Activated T-helper 1 cell treated with anti-CD3 and anti-CD28 coated beads, Interleukin-12 subunit alpha, Interleukin-12 subunit beta, Interleukin-2, Interleukin-4 antibody, amounts not matched to agents 30 ng/mL and 10 ng/mL and 1 ng/mL, durations not matched to agents 14 hours and 24 hours and 36 hours (primary cell): Measurements from ENCODE around the gene TRMT2A. TPM values are rescaled to one million over a fixed set of nuclear protein-coding genes. Genes with fewer than 3 reads are reported as not detected.

ENCODE experiments used
- DNase-seq: peaks from one replicate; pipeline ENCODE4 v3.0.0; 2021; ENCODE audit warnings: low spot score
- H3K27ac Mint-ChIP-seq: one replicate; pipeline ENCODE4 v1.8.0; 2021; ENCODE audit warnings: mild to moderate bottlenecking, mixed read lengths
- H3K27me3 Mint-ChIP-seq: one replicate; pipeline ENCODE4 v1.8.0; 2022; ENCODE audit warnings: mild to moderate bottlenecking, moderate library complexity, mixed read lengths; ENCODE audit not compliant: insufficient read depth
- H3K36me3 Mint-ChIP-seq: one replicate; pipeline ENCODE4 v1.8.0; 2021; ENCODE audit warnings: low read depth, mixed read lengths
- H3K4me1 Mint-ChIP-seq: one replicate; pipeline ENCODE4 v1.8.0; 2021; ENCODE audit warnings: low read depth, mixed read lengths
- H3K4me3 Mint-ChIP-seq: one replicate; pipeline ENCODE4 v1.8.0; 2021; ENCODE audit warnings: mild to moderate bottlenecking, moderate library complexity, mixed read lengths
- H3K9me3 Mint-ChIP-seq: one replicate; pipeline ENCODE4 v1.8.0; 2021; ENCODE audit warnings: mixed read lengths
- intact Hi-C: fragments of 100-400 bp; cut with micrococcal nuclease; formaldehyde crosslinking; loops from one replicate; pipeline ENCODE4 v1.15.1; 2024
- total RNA-seq: library from RNA; stranded (reverse); gene quantifications from 2 replicates; pipeline ENCODE4 v1.2.3, GENCODE V29; 2022

TRMT2A gene
- total RNA-seq, 1 donor from 2014 or later = 142 TPM

DNA sequence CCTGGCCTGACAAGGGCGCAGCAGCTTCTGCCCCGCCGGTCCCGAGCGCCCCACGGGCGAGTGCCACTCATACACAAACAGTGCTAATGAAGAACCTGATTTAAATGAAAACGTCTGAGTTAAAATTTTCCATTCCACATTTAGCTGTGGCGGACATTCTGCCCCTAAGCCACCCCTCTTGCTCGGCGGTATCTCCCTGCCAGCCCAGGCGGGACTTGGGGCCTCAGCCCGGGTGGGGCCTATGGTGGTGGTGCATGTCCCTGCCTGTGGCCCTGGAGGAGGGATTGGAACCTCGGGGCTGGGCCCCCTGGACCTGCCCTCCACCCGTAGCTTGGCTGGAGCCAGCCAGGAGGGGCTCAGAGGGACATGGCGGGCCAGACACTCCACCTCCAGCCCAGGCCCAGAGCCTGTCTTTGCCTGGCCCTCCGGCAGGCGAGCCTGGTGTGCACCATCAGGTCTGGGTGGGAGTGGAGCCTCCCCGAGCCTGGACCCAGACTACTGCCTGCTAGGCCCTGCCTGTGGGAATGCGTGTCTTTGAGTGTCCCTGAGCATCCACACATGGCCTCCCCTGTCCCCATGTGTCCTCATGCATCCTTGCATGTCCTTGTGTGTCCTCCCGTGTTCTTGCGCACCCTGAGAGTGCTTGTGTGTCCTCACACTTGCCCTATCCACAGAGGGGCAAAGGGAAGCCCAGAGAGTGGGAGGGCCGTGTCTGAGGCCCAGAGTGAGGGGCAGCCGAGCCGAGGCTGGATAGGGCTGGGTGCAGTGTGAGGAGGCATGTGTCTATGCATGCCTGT lies 19.0 kb upstream of the TRMT2A start:
- DNase-seq = no peak
- H3K36me3 Mint-ChIP-seq = no peaks in the 10 kb centered on the region
- intact Hi-C loops = no loop called here
- no peaks in the 10 kb centered on the region for H3K27me3 Mint-ChIP-seq
- peak overlapping the region; percentile 16 for H3K27ac Mint-ChIP-seq
- no peaks in the 10 kb centered on the region for H3K9me3 Mint-ChIP-seq
- peaks cover 10% of the 10 kb centered on the region for H3K4me1 Mint-ChIP-seq
- no peak overlapping the region for H3K4me3 Mint-ChIP-seq

DNA sequence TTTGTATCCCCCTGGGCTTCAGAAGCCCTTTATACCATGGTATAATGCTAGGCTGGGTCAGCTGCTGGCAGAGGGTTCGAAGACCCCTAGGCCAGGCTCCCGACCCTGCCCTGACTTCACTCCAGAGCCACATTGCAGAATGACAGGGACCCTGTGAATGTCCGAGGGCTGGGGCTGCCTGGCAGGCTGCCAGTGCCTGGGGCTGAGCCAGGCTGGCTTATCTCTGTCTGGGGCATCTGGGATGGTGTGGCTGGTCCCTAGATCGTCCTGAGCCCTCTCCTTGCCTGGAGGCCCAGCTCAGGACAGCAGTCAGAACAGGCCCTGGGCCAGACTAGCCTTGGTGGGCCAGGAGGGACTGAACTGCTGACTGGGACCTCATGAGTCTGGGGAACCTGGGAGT lies 18.2 kb upstream of the TRMT2A start:
- no peak for DNase-seq
- Mint-ChIP-seq H3K36me3 (no peaks in the 10 kb centered on the region), H3K9me3 (no peaks in the 10 kb centered on the region), H3K4me3 (no peak overlapping the region), H3K4me1 (peaks cover 10% of the 10 kb centered on the region), H3K27ac (no peak overlapping the region), H3K27me3 (no peaks in the 10 kb centered on the region)
- intact Hi-C loops = no loop called here

DNA sequence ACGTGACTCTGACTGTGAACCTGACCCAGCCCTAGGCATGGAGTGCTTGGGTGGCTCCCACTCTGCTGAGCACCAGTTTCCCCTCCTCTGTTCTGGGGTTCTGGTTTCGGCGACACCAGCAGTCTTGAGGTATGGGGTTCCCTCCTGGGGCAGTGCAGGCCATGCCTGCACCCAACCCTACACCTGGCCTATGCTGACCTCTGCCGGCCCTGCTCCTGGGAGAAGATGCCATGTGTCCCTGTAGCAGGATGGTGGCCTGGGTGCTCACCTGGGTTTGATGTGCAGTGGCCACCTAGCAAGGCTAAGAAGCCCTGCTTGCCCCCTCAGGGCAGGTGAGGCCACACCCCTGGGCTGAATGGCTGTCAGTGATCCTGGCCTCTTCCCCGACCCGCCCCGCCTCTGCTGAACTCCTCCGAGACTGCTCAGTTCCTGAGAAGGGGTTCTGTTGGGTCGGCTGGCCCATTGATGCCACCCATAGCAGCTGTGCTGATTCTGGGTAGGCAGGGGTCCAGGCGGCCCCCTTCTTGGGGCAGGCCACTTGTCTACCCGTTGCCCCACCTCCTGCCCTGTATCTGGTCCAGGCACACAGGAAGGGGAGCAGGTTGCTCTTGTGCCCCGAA lies 17.0 kb upstream of the TRMT2A start:
- DNase-seq = no peak
- Mint-ChIP-seq H3K4me3 (peak overlapping the region; percentile 76), H3K9me3 (no peaks in the 10 kb centered on the region), H3K36me3 (no peaks in the 10 kb centered on the region), H3K27me3 (no peaks in the 10 kb centered on the region), H3K27ac (no peak overlapping the region), H3K4me1 (peaks cover 10% of the 10 kb centered on the region)
- intact Hi-C loops = no loop called here

DNA sequence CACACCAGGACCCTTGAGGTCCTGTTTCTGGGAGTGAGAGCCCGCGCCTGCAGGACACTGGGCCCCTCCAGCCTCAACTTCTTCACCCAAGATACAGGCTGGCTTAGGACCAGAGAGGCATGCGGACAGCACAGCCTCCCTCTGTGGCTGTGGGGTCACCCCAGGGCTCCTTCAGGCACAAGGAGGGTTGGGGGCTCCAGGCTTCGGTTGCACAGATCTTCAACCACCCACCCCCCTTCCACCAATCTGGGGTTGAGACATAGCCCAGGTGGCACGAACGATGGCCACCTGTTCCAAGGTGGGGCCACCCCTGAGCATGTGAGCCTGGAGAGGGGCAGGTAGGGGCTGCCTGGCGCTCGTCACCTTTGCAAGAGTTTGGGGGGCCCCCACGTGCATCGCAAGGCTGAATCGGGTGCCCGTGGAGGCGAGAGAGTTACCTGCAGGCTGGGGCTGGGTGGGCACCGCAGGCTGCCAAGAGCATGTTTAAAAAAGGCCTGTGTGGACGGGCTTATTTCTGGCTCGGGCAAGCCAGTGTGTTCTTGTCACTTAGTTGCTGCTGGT lies 15.7 kb upstream of the TRMT2A start:
- Mint-ChIP-seq H3K27ac (peak overlapping the region; percentile 7), H3K4me3 (peak overlapping the region; percentile 78), H3K4me1 (peaks cover 10% of the 10 kb centered on the region), H3K9me3 (no peaks in the 10 kb centered on the region), H3K36me3 (no peaks in the 10 kb centered on the region), H3K27me3 (no peaks in the 10 kb centered on the region)
- intact Hi-C loops = no loop called here
- DNase-seq = no peak

DNA sequence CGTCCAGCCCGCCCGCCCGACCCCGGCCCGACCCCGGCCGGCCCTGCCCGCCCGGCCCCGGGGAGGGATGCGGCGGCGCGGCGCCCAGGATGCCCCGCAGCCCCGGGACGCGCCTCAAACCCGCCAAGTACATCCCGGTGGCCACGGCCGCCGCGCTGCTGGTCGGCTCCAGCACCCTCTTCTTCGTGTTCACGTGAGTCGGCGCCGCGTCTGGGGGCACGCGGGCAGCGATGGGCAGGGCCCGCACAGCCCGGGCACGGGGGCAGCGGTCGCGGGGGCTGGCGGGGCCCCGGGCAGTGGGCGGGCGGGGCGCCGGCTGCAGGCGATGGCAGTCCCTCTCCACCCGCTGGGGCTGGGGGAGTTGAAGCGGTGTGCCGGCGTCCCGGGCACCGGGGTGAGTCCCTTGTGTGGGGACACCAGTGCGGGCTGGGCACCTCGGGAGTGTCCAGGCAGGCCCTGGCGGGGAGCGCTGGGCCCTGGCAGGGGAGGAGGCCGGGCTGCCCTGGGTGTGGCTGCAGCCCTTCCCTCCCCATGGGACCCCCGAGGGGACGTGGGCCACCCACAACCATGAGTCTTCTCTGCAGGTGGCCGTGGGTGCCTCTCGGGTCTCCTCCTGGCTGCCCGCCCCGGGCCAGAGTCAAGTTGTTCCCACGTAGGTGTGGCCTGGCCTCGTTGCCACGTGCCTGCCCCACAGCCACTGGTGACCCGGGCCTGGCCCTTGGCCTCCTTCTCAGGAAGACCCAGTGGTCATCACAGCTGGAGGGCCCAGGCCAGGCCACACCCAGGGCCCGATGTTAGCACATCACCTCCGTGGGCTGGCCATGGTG lies 15.0 kb upstream of the TRMT2A start:
- Mint-ChIP-seq H3K27me3 (no peaks in the 10 kb centered on the region), H3K27ac (peak overlapping the region; percentile 7), H3K36me3 (peaks cover 5% of the 10 kb centered on the region), H3K9me3 (no peaks in the 10 kb centered on the region), H3K4me1 (peaks cover 10% of the 10 kb centered on the region), H3K4me3 (peak overlapping the region; percentile 78)
- intact Hi-C loops = loop anchor here (1.0 to 2.0 kb wide), 2 partner anchors 15 to 111 kb away; partner anchors contain the start of genes TANGO2 and TRMT2A
- no peak for DNase-seq

DNA sequence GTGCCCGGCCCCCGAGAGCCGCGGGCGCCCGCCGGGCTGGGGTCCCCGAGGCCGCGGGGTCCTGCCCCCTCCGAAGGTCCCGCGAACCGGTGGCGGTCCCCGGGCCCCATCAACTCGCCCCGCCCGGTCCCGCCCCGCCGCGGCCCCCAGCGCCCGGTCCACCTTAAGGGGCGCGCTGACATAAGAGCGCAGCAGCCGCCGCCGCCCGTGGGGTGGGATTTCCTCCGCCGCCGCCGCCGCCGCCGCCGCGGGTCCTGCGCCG lies 14.5 kb upstream of the TRMT2A start, which contains the start of gene ZDHHC8:
Gene ZDHHC8, plus strand, starts transcription at position 208 of the 262 bp plus-strand sequence. CDS start 144 bp downstream, outside the sequence.
- no peak for DNase-seq
- no peaks in the 10 kb centered on the region for H3K27me3 Mint-ChIP-seq
- peaks cover 10% of the 10 kb centered on the region for H3K4me1 Mint-ChIP-seq
- H3K4me3 Mint-ChIP-seq = peak within 1 kb of the TSS; percentile 78
- intact Hi-C loops = loop anchor here (1.0 to 2.0 kb wide), 2 partner anchors 14 to 111 kb away; partner anchors contain the start of genes TANGO2 and TRMT2A
- no peaks in the 10 kb centered on the region for H3K9me3 Mint-ChIP-seq
- peak within 1 kb of the TSS; percentile 61 for H3K27ac Mint-ChIP-seq
- H3K36me3 Mint-ChIP-seq = peaks cover 11% of the 10 kb centered on the region

DNA sequence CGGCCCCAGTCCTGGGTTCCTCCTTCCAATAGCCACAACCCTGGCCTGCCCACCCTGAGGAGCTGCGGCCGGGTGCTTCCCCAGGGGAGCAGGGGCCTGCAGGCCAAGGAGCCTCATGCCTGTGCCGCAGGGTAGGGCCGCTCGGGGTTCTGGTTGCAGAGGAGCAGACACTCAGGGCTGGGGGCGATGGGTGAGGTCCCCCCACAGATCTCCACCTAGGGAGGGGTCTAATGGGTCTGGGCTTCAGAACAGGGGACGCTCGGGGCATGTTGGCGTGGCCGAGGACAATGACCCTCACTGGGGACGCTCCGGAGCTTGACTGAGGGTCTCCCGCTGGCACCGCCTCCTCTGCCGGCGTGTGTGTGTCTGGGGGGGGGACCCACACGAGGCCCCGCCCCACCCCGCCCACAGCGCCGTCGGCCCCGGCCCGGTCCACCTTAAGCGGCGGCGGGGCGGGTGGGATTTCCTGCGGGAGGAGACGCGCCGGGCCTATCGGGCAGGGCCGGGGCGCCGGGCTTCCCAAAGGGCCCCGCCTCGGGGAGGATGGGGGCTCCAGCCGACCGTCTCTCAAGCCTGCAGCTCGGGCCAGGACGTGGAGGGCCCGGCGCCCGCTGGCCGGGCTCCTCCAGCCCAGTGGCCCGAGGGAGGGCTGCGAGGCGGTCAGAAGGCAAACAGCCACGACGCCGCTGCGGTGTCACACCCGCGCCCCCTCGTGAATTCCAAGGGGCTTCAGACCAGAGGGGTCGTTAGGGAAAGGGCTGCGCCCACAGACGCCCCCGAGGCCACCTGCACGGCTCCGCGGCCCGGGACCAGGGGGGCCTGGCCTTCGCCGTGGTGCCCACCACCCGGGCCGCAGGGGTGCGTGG lies 13.9 kb upstream of the TRMT2A start:
- Mint-ChIP-seq H3K4me1 (peaks cover 10% of the 10 kb centered on the region), H3K27me3 (no peaks in the 10 kb centered on the region), H3K27ac (peak overlapping the region; percentile 61), H3K36me3 (peaks cover 14% of the 10 kb centered on the region), H3K9me3 (no peaks in the 10 kb centered on the region), H3K4me3 (peak overlapping the region; percentile 59)
- intact Hi-C loops = loop anchor here (1.0 to 2.0 kb wide), 2 partner anchors 14 to 110 kb away; partner anchors contain the start of genes TANGO2 and TRMT2A
- DNase-seq = peak; percentile 67

DNA sequence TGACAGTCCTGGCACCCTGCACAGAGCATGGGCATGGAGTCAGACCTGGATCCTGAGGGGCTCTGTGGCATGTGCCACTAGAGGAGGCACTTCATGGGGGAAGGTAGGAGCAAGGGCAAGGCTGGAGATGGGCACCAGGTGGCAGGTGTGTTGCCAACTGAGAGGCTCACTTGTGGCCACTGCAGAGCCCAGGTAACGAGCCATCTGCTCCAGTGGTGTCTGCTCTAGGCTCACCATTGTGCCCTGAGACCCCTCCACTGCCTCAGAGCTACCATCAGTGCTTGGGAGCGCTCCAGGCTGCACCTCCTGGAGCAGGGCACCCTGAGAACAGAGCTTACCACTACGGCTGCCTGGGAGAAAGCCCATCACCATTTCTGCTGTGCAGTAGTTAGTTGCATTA lies 13.3 kb upstream of the TRMT2A start:
- H3K4me3 Mint-ChIP-seq = peak overlapping the region; percentile 59
- H3K27ac Mint-ChIP-seq = peak overlapping the region; percentile 65
- H3K36me3 Mint-ChIP-seq = peaks cover 15% of the 10 kb centered on the region
- peaks cover 10% of the 10 kb centered on the region for H3K4me1 Mint-ChIP-seq
- intact Hi-C loops = loop anchor here (2.0 kb wide), 1 partner anchor 110 kb away; the partner anchor contains the start of gene TANGO2
- DNase-seq = no peak
- H3K9me3 Mint-ChIP-seq = no peaks in the 10 kb centered on the region
- H3K27me3 Mint-ChIP-seq = no peaks in the 10 kb centered on the region

DNA sequence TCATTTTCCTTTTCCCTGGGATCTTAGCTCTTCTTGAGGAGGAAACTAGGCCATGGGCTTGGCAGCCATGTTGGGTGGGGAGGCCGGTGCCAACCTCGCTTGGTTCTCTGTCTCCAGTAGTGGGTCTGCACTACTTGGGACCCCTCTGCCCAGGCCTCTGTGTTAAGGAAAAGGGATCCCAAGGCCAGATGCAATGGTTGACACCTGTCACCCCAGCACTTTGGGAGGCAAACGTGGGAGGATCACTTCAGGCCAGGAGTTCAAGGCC lies 12.7 kb upstream of the TRMT2A start:
- no peaks in the 10 kb centered on the region for H3K27me3 Mint-ChIP-seq
- no peak for DNase-seq
- H3K36me3 Mint-ChIP-seq = peaks cover 20% of the 10 kb centered on the region
- H3K9me3 Mint-ChIP-seq = no peaks in the 10 kb centered on the region
- peaks cover 10% of the 10 kb centered on the region for H3K4me1 Mint-ChIP-seq
- H3K4me3 Mint-ChIP-seq = peak overlapping the region; percentile 33
- intact Hi-C loops = loop anchor here (1.0 to 2.0 kb wide), 2 partner anchors 109 to 159 kb away; partner anchors contain the start of gene TANGO2
- H3K27ac Mint-ChIP-seq = no peak overlapping the region

DNA sequence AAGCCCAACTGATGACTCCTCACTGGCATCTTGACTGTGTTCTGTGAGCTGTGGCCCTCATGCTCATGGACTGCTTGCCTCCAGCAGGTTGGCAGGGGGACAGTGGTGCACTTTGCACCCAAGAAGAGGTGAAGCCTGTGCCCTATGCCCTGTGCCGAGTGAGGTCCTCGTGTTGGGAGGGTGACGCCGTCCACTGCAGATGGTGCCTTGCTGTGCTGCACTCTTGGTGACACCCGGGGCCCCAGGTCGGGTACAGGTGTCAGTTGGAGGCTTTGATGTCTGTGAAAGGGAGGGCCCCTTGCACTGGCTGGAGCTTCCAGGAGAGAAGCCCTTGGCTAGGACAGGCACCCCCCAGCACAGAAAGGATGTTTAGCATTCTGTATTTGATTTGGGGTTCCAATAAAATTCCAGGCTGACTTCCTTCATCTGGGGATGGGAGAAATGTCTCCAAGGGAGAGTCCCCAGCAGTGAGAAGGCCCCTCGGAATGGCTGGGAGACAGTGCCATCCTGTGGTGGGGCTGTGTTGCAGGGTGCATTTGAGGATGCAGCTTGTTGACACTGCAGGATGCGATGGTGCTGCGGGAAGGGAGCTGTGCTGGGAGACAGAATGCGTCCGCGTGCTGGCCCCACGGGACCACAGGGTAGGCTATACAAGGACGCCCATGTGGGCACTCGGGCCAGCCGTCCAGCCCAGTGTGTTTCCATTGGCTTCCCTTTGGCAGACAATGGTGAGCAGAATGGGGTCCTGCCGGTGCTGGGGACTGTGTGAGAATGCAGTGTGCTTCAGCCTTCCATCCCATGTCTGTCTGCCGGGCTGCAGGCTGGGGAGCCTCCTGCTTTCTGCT lies 12.1 kb upstream of the TRMT2A start:
- peak; percentile 37 for DNase-seq
- intact Hi-C loops = loop anchor here (1.0 kb wide), 1 partner anchor 159 kb away; no protein-coding TSS in a partner anchor
- H3K36me3 Mint-ChIP-seq = peaks cover 21% of the 10 kb centered on the region
- H3K9me3 Mint-ChIP-seq = no peaks in the 10 kb centered on the region
- peak overlapping the region; percentile 52 for H3K27ac Mint-ChIP-seq
- peak overlapping the region; percentile 33 for H3K4me3 Mint-ChIP-seq
- no peaks in the 10 kb centered on the region for H3K27me3 Mint-ChIP-seq
- H3K4me1 Mint-ChIP-seq = peaks cover 10% of the 10 kb centered on the region

DNA sequence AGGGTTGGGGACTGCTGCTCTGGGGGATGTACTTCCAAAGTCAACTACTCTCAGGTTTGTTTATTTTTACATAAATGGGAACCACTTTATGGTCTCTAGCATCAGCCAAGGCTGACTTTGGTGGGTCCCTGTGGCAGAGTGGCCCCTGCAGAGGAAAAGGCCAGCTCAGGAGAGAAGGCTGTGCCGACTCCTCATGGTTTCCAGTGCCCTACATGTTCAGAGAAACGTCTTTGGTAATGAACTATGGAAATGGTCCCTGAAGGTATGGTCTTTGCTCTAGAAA lies 11.5 kb upstream of the TRMT2A start:
- Mint-ChIP-seq H3K4me3 (no peak overlapping the region), H3K4me1 (peaks cover 10% of the 10 kb centered on the region), H3K27me3 (no peaks in the 10 kb centered on the region), H3K27ac (peak overlapping the region; percentile 52), H3K9me3 (no peaks in the 10 kb centered on the region), H3K36me3 (peaks cover 23% of the 10 kb centered on the region)
- no peak for DNase-seq
- intact Hi-C loops = no loop called here
